B cell (primary cell): Measurements from ENCODE around the gene MAP7D1. TPM values are rescaled to one million over a fixed set of nuclear protein-coding genes. Genes with fewer than 3 reads are reported as not detected.

Source experiments
- ATAC-seq: fragments of 200-7000 bp; cut with Tn5 transposase; one replicate; pipeline ENCODE4 v1.10.0; 2021; ENCODE audit warnings: low read depth, mild to moderate bottlenecking, moderate number of reproducible peaks, moderate library complexity
- CTCF ChIA-PET: fragments of 350-600 bp; sonication (Branson Sonifier 250); formaldehyde crosslinking; loops from one replicate; lab custom pipeline; 2021; ENCODE audit warnings: antibody characterized with exemption, inconsistent platforms; lab: Charles Lee
- POLR2A ChIA-PET: fragments of 350-600 bp; sonication (Branson Sonifier 250); formaldehyde crosslinking; loops from one replicate; lab custom pipeline; 2021; ENCODE audit warnings: antibody characterized with exemption; lab: Charles Lee
- DNase-seq: peaks from one replicate; pipeline ENCODE4 v3.0.0; 2013
- H2AFZ ChIP-seq: 2 replicates; pipeline ENCODE4 v1.6.1; 2012; ENCODE audit warnings: mild to moderate bottlenecking, low read depth, low read length; ENCODE audit not compliant: insufficient read depth, poor library complexity, severe bottlenecking
- H3K27ac ChIP-seq, 2 donors: 1 replicate in 1 of 2; 2 replicates in 1 of 2; pipeline ENCODE4 v1.5.1; 2012 to 2013; ENCODE audit warnings: low read length in 2 of 2, mild to moderate bottlenecking in 2 of 2, moderate library complexity in 1 of 2
- H3K27me3 ChIP-seq, 4 experiments: fragments of 200-600 bp in 1 of 4; sonication (generic) in 1 of 4; replicated peaks in 1 of 4; 1 replicate in 2 of 4; 2 replicates in 2 of 4; pipeline versions ENCODE4 v1.6.1 to v1.7.0; 2013 to 2016; ENCODE audit warnings: low read length in 3 of 4, mild to moderate bottlenecking in 2 of 4, mixed read lengths in 1 of 4, moderate library complexity in 1 of 4; ENCODE audit not compliant: insufficient read depth in 4 of 4, control insufficient read depth in 3 of 4; ENCODE audit errors: control extremely low read depth in 1 of 4
- H3K36me3 ChIP-seq, 2 experiments: replicated peaks in 1 of 2; 1 replicate in 1 of 2; 2 replicates in 1 of 2; pipeline versions ENCODE4 v1.6.1 to v1.7.1; 2013; ENCODE audit warnings: low read length in 1 of 2; ENCODE audit not compliant: insufficient read depth in 2 of 2, control insufficient read depth in 1 of 2; ENCODE audit errors: control extremely low read depth in 1 of 2, extremely low read depth in 1 of 2
- H3K4me1 ChIP-seq, 2 donors: fragments of 200-600 bp in 1 of 2; sonication (generic) in 1 of 2; 1 replicate in 1 of 2; 2 replicates in 1 of 2; pipeline versions ENCODE4 v1.5.1 to v1.6.1; 2013 to 2017; ENCODE audit warnings: low read length in 2 of 2; ENCODE audit not compliant: control insufficient read depth in 2 of 2, insufficient read depth in 2 of 2
- H3K4me2 ChIP-seq: replicated peaks from 2 replicates; pipeline ENCODE3; 2012; ENCODE audit warnings: mild to moderate bottlenecking, low read depth, low read length; ENCODE audit not compliant: poor library complexity, severe bottlenecking
- H3K4me3 ChIP-seq, 5 experiments: fragments of 200-600 bp in 1 of 5; sonication (generic) in 1 of 5; 1 replicate in 3 of 5; 2 replicates in 2 of 5; pipeline versions ENCODE4 v1.5.1 to v1.7.0; 2011 to 2016; ENCODE audit warnings: low read length in 4 of 5, mild to moderate bottlenecking in 4 of 5, low read depth in 2 of 5, control low read depth in 1 of 5, moderate library complexity in 1 of 5; ENCODE audit not compliant: insufficient read depth in 1 of 5; ENCODE audit errors: control extremely low read depth in 1 of 5, extremely low read depth in 1 of 5
- H3K79me2 ChIP-seq: fragments of 200-600 bp; sonication (generic); one replicate; pipeline ENCODE4 v1.6.0; 2016; ENCODE audit warnings: low read length; ENCODE audit not compliant: control insufficient read depth, insufficient read depth
- H3K9ac ChIP-seq: fragments of 200-600 bp; sonication (generic); 2 replicates; pipeline ENCODE4 v1.6.1; 2017; ENCODE audit warnings: mild to moderate bottlenecking, low read length, moderate library complexity
- H3K9me3 ChIP-seq, 3 donors: one replicate each; pipeline versions ENCODE4 v1.6.1 to v1.7.1; 2013; ENCODE audit warnings: low read length in 2 of 3; ENCODE audit not compliant: control insufficient read depth in 2 of 3, insufficient read depth in 1 of 3; ENCODE audit errors: control extremely low read depth in 1 of 3
- H4K20me1 ChIP-seq: 2 replicates; pipeline ENCODE4 v1.6.0; 2012; ENCODE audit warnings: mild to moderate bottlenecking, low read length; ENCODE audit not compliant: insufficient read depth, control insufficient read depth, poor library complexity, severe bottlenecking
- H3K27ac Mint-ChIP-seq: one replicate; pipeline ENCODE4 v1.8.0; 2021; ENCODE audit warnings: mixed read lengths
- H3K27me3 Mint-ChIP-seq: one replicate; pipeline ENCODE4 v1.8.0; 2021; ENCODE audit warnings: mixed read lengths
- H3K4me1 Mint-ChIP-seq: one replicate; pipeline ENCODE4 v1.8.0; 2021; ENCODE audit warnings: mixed read lengths
- H3K4me3 Mint-ChIP-seq: one replicate; pipeline ENCODE4 v1.8.0; 2021; ENCODE audit warnings: mixed read lengths
- H3K9me3 Mint-ChIP-seq: one replicate; pipeline ENCODE4 v1.8.0; 2022; ENCODE audit warnings: mixed read lengths; ENCODE audit not compliant: insufficient read depth
- CTCF ChIP-seq: fragments of 200-600 bp; IDR thresholded peaks from one replicate; pipeline ENCODE4 v1.8.0; 2022; ENCODE audit warnings: antibody characterized with exemption, mild to moderate bottlenecking
- EZH2 ChIP-seq: IDR thresholded peaks from 2 replicates; pipeline ENCODE4 v1.6.1; 2012; ENCODE audit warnings: borderline replicate concordance, low read depth, mild to moderate bottlenecking, moderate library complexity, low read length; ENCODE audit not compliant: insufficient read depth, poor library complexity, severe bottlenecking
- WGBS: methylation state at CpG from one replicate; pipeline ENCODE4 v1.1.5; 2013; ENCODE audit warnings: missing lambda C conversion rate; ENCODE audit not compliant: insufficient coverage; 5-methylcytosine and 5-hydroxymethylcytosine counted together
- intact Hi-C: fragments of 100-400 bp; cut with micrococcal nuclease; formaldehyde crosslinking; loops from one replicate; pipeline ENCODE4 v1.10.0; 2022
- polyA plus RNA-seq: library from polyadenylated mRNA; depleted of rRNA; stranded (reverse); fragments of >200 nt; gene quantifications from 2 replicates; pipeline ENCODE4 v1.2.3, GENCODE V29; 2012
- total RNA-seq, 2 donors: library from RNA; stranded (reverse); fragments of 120-200 nt in 1 of 2; gene quantifications; 1 replicate in 1 of 2; 2 replicates in 1 of 2; pipeline versions ENCODE4 v1.2.3 to v1.2.4, GENCODE V29; 2013 to 2022

MAP7D1 gene
- total and polyA plus RNA-seq, 2 donors (not counting 1 experiment from before 2014, with no cell fraction given) = 44.2 to 65.2 TPM

GRCh38 chr1:36153476-36153875, 2.5 kb upstream of the MAP7D1 start:
- no peaks in the 10 kb centered on the region for H3K36me3 ChIP-seq
- WGBS = 97% methylated on average over 6 of the region's 6 CpGs
- no peaks in the 10 kb centered on the region for H3K27me3 ChIP-seq
- no peak overlapping the region for H2AFZ ChIP-seq
- no peak overlapping the region for H3K4me2 ChIP-seq
- peak overlapping the region; percentile 39 for H3K4me3 Mint-ChIP-seq
- ChIA-PET POLR2A (interaction anchor here (0.8 kb wide), 1 partner anchor 21 kb away, joined by 3 read pairs; no protein-coding TSS in a partner anchor), CTCF (interaction anchor here (1.2 to 9.5 kb wide), 3 partner anchors 9 to 135 kb away, joined by 6 to 135 read pairs (median 31); no protein-coding TSS in a partner anchor)
- no peak overlapping the region for H3K4me3 ChIP-seq
- no peaks in the 10 kb centered on the region for H3K9me3 ChIP-seq
- no peaks in the 10 kb centered on the region for H3K9me3 Mint-ChIP-seq
- intact Hi-C loops = no loop called here
- peaks cover 59% of the 10 kb centered on the region for H3K79me2 ChIP-seq
- peaks cover 51 to 59% of the 10 kb centered on the region in 2 donors for H3K4me1 ChIP-seq
- no peak for ATAC-seq
- no peaks in the 10 kb centered on the region for H3K27me3 Mint-ChIP-seq
- TF ChIP-seq CTCF (no peak), EZH2 (no peak)
- peak overlapping the region; percentile 56 for H3K27ac Mint-ChIP-seq
- H4K20me1 ChIP-seq = no peaks in the 10 kb centered on the region
- no peak overlapping the region for H3K27ac ChIP-seq
- DNase-seq = no peak
- peaks cover 70% of the 10 kb centered on the region for H3K4me1 Mint-ChIP-seq
- no peak overlapping the region for H3K9ac ChIP-seq

GRCh38 chr1:36154335-36154734, 1.6 kb upstream of the MAP7D1 start:
- 98% methylated on average over 4 of the region's 6 CpGs for WGBS
- Histone ChIP-seq H2AFZ (no peak overlapping the region), H3K4me2 (no peak overlapping the region), H3K27ac (no peak overlapping the region), H3K79me2 (peaks cover 59% of the 10 kb centered on the region), H3K36me3 (no peaks in the 10 kb centered on the region), H4K20me1 (no peaks in the 10 kb centered on the region), H3K4me3 (no peak overlapping the region), H3K9me3 (no peaks in the 10 kb centered on the region), H3K4me1 (peaks cover 51 to 58% of the 10 kb centered on the region in 2 donors), H3K27me3 (no peaks in the 10 kb centered on the region), H3K9ac (no peak overlapping the region)
- ChIA-PET POLR2A (no interaction called here), CTCF (interaction anchor here (1.1 to 9.5 kb wide), 4 partner anchors 8 to 134 kb away, joined by 3 to 135 read pairs (median 18); partner anchors contain the start of gene THRAP3)
- ATAC-seq (no peak), DNase-seq (no peak)
- Mint-ChIP-seq H3K27me3 (no peaks in the 10 kb centered on the region), H3K4me1 (peaks cover 67% of the 10 kb centered on the region), H3K4me3 (peak overlapping the region; percentile 89), H3K9me3 (no peaks in the 10 kb centered on the region), H3K27ac (peak overlapping the region; percentile 95)
- TF ChIP-seq EZH2 = no peak
- TF ChIP-seq CTCF = no peak
- intact Hi-C loops = no loop called here
